ENCODE data around the gene PCDH9. TPM values are rescaled to one million over a fixed set of nuclear protein-coding genes. Genes with fewer than 3 reads are reported as not detected.

PCDH9 gene
- total RNA-seq, 1 experiment from 2014 or later: 0.12 TPM

GRCh38 chr13:66468656-66469055 is 761.5 kb downstream of the PCDH9 start:
- no peak for DNase-seq (ENCODE audit: low read depth)

- no peak for DNase-seq (ENCODE audit: low read depth)
These were observed 767.9 kb downstream of the PCDH9 start for GRCh38 chr13:66462187-66462586.

GRCh38 chr13:66461021-66461420 is 769.1 kb downstream of the PCDH9 start:
- DNase-seq (ENCODE audit: low read depth): no peak

- DNase-seq (ENCODE audit: low read depth): no peak
These were observed 770.5 kb downstream of the PCDH9 start for GRCh38 chr13:66459634-66460033.

- no peak for DNase-seq (ENCODE audit: low read depth)
These were observed 771.0 kb downstream of the PCDH9 start for GRCh38 chr13:66459143-66459542.

GRCh38 chr13:66446413-66446812 is 783.7 kb downstream of the PCDH9 start:
- no peak for DNase-seq (ENCODE audit: low read depth)

GRCh38 chr13:66443926-66444325 is 786.2 kb downstream of the PCDH9 start:
- no peak for DNase-seq (ENCODE audit: low read depth)

- DNase-seq (ENCODE audit: low read depth): no peak
These were observed 789.2 kb downstream of the PCDH9 start for GRCh38 chr13:66440938-66441337.

- DNase-seq (ENCODE audit: low read depth): no peak
These were observed 799.4 kb downstream of the PCDH9 start for GRCh38 chr13:66430728-66431127.

GRCh38 chr13:66430269-66430668 is 799.9 kb downstream of the PCDH9 start:
- DNase-seq (ENCODE audit: low read depth): no peak

- no peak for DNase-seq (ENCODE audit: low read depth)
These were observed 801.0 kb downstream of the PCDH9 start for GRCh38 chr13:66429156-66429555.

- DNase-seq (ENCODE audit: low read depth): no peak
These were observed 802.7 kb downstream of the PCDH9 start for GRCh38 chr13:66427458-66427861.

GRCh38 chr13:66425741-66426140 is 804.4 kb downstream of the PCDH9 start:
- no peak for DNase-seq (ENCODE audit: low read depth)

- DNase-seq (ENCODE audit: low read depth): no peak
These were observed 805.7 kb downstream of the PCDH9 start for GRCh38 chr13:66424422-66424821.

GRCh38 chr13:66415444-66415843 is 814.7 kb downstream of the PCDH9 start:
- DNase-seq (ENCODE audit: low read depth): no peak

- DNase-seq (ENCODE audit: low read depth): no peak
These were observed 815.9 kb downstream of the PCDH9 start for GRCh38 chr13:66414066-66414800.

GRCh38 chr13:66410314-66410713 is 819.8 kb downstream of the PCDH9 start:
- DNase-seq (ENCODE audit: low read depth): no peak

GRCh38 chr13:66409542-66409941 is 820.6 kb downstream of the PCDH9 start:
- no peak for DNase-seq (ENCODE audit: low read depth)

- DNase-seq (ENCODE audit: low read depth): no peak
These were observed 823.0 kb downstream of the PCDH9 start for GRCh38 chr13:66407128-66407527.

GRCh38 chr13:66405908-66406802 is 824.0 kb downstream of the PCDH9 start:
- DNase-seq (ENCODE audit: low read depth): no peak

- DNase-seq (ENCODE audit: low read depth): no peak
These were observed 827.6 kb downstream of the PCDH9 start for GRCh38 chr13:66402546-66402945.

GRCh38 chr13:66402066-66402465 is 828.1 kb downstream of the PCDH9 start:
- no peak for DNase-seq (ENCODE audit: low read depth)

- DNase-seq (ENCODE audit: low read depth): no peak
These were observed 829.8 kb downstream of the PCDH9 start for GRCh38 chr13:66400292-66400691.
